Activated CD4-positive, alpha-beta memory T cell treated with anti-CD3 and anti-CD28 coated beads for 36 hours (primary cell): ENCODE results near the gene RAPGEF4. TPM values are rescaled to one million over a fixed set of nuclear protein-coding genes. Genes with fewer than 3 reads are reported as not detected.

Source experiments
- CTCF ChIA-PET: fragments of 350-600 bp; sonication (Branson Sonifier 250); formaldehyde crosslinking; loops from one replicate; lab custom pipeline; 2021; ENCODE audit warnings: antibody characterized with exemption, inconsistent platforms; lab: Charles Lee
- POLR2A ChIA-PET: fragments of 350-600 bp; sonication (Branson Sonifier 250); formaldehyde crosslinking; loops from one replicate; lab custom pipeline; 2021; ENCODE audit warnings: antibody characterized with exemption; lab: Charles Lee
- DNase-seq: peaks from one replicate; pipeline ENCODE4 v3.0.0-alpha.2; 2020
- H3K27ac Mint-ChIP-seq: one replicate; pipeline ENCODE4 v1.8.0; 2021; ENCODE audit warnings: mixed read lengths
- H3K27me3 Mint-ChIP-seq: one replicate; pipeline ENCODE4 v1.8.0; 2021; ENCODE audit warnings: mixed read lengths
- H3K36me3 Mint-ChIP-seq: one replicate; pipeline ENCODE4 v1.8.0; 2021; ENCODE audit warnings: mixed read lengths
- H3K4me1 Mint-ChIP-seq: one replicate; pipeline ENCODE4 v1.8.0; 2021; ENCODE audit warnings: low read depth, mixed read lengths
- H3K4me3 Mint-ChIP-seq: one replicate; pipeline ENCODE4 v1.8.0; 2021; ENCODE audit warnings: mild to moderate bottlenecking, mixed read lengths
- H3K9me3 Mint-ChIP-seq: one replicate; pipeline ENCODE4 v1.8.0; 2021; ENCODE audit warnings: mixed read lengths
- intact Hi-C: fragments of 100-400 bp; cut with micrococcal nuclease; formaldehyde crosslinking; loops from one replicate; pipeline ENCODE4 v1.15.1; 2023
- total RNA-seq, 2 experiments: library from RNA; stranded (reverse); gene quantifications; one replicate each; pipeline ENCODE4 v1.2.3, GENCODE V29; 2021

RAPGEF4 gene
- total RNA-seq, 2 experiments from 2014 or later = 0.21 TPM; not detected in 1

DNA sequence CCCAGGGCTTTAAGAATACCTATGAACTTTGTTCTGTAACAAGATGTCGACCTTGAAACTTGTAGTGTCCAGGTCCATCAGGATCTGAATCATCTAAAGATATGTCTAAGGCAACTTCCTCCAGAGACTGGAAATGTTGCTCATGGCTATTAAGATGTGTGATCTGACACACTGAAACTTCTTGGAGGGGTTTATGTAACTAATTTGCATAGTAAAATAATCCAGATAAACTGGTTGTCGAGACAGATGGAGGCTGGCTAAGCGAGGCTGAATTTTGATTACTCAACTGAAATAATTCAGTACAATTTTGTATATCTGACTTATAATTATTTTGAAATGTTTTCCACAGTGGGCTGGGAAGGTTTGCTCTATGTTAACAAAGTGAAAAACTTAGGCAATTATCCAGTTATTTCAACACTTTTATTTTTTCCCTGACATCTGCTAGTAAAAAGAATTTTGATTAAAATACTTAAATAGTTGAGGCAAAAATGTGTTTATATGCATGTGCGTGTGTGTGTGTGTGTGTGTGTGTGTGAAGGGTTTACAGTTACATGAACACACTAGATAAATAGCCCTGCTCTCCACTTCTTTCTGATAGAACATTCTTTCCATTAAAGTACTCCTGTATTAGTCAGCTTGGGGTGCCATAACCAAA is 328.6 kb downstream of the RAPGEF4 start:
- intact Hi-C loops = no loop called here
- CTCF ChIA-PET = interaction anchor here (1.7 kb wide), 2 partner anchors 37 to 146 kb away, joined by 6 to 7 read pairs; no protein-coding TSS in a partner anchor
- Mint-ChIP-seq H3K27me3 (peaks cover 21% of the 10 kb centered on the region), H3K4me1 (no peaks in the 10 kb centered on the region), H3K27ac (no peak overlapping the region), H3K9me3 (no peaks in the 10 kb centered on the region), H3K4me3 (no peak overlapping the region), H3K36me3 (no peaks in the 10 kb centered on the region)
- DNase-seq = no peak
- POLR2A ChIA-PET = no interaction called here

DNA sequence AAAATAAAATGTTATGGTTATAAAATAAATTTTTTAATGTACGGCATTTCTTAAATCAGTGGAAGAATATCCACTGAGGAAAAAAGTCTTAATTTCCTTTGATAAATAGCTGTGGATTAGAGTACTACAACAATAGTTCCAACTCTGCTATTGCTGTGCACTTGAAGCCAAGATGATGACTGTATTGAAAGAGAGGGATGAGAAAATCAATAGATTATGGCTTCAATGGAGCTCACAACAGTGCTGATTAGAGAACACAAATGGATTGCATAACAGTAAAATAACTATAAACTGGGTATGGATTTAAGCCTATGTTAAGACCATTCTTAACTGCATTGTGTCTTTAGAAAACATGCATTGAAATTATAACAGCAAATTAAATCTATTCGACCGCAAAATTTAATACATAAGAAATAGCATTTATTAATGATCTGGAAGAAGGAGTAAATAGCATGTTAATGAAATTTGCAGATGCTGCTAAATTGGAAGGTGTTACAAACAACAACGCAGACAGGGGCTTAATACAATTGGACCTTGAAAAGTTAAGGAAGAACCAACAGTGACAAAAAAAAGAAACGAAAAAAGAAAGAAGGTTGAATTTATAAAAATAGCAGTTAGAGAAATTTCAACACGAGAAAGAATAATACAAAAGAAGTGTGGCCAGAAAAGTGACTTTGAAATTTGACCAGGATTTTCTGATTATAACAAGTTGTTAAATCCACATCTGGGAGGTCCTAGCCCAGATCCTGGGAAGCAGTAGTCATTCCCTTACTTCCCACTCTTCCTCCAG is 331.4 kb downstream of the RAPGEF4 start:
- DNase-seq = no peak
- Mint-ChIP-seq H3K4me3 (no peak overlapping the region), H3K4me1 (no peaks in the 10 kb centered on the region), H3K36me3 (no peaks in the 10 kb centered on the region), H3K27ac (no peak overlapping the region), H3K9me3 (no peaks in the 10 kb centered on the region), H3K27me3 (peaks cover 23% of the 10 kb centered on the region)
- CTCF ChIA-PET = no interaction called here
- intact Hi-C loops = no loop called here
- POLR2A ChIA-PET = no interaction called here

DNA sequence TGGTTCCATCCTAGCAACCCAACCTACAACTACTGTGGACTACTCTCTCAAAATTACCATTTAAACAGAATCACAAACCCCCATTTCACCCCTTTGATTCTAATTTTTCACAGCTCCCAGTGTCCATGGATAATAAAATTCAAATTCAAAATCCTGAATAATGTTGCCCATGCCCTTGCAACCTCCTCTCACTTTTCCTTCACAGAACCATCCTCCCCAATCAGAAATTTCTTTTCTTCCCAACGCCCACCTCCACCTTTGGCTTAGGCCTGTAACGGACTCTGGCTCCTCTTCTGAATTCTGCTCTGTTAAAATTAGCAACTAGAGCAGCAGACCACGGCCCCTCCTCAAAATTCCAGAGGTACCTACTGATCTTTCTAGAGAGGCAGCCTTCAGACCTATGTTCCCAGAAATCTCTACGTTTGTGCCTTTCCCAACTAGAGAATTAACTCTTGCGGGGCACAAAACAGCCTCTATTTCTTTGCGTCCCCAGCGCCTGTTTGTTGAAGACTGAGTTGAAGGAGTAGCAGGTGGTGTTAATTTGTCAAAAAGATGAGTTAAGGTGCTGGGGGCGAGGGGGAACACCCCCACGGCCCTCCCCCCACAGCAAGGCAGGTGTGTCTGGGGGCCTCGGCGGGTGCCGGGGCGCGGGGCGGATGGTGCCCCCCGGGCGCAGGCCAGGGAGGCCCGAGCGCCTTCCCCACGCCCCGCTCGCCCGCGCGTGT is 339.6 kb downstream of the RAPGEF4 start:
- no peak for DNase-seq
- peaks cover 14% of the 10 kb centered on the region for H3K4me1 Mint-ChIP-seq
- H3K27me3 Mint-ChIP-seq = peaks cover 34% of the 10 kb centered on the region
- CTCF ChIA-PET = interaction anchor here (1.0 to 2.9 kb wide), 2 partner anchors 135 kb away, joined by 3 to 11 read pairs; no protein-coding TSS in a partner anchor
- POLR2A ChIA-PET = no interaction called here
- no peaks in the 10 kb centered on the region for H3K36me3 Mint-ChIP-seq
- H3K27ac Mint-ChIP-seq = no peak overlapping the region
- intact Hi-C loops = loop anchor here (2.0 kb wide), 1 partner anchor 26 kb away; no protein-coding TSS in a partner anchor
- H3K9me3 Mint-ChIP-seq = no peaks in the 10 kb centered on the region
- H3K4me3 Mint-ChIP-seq = peak overlapping the region; percentile 65

DNA sequence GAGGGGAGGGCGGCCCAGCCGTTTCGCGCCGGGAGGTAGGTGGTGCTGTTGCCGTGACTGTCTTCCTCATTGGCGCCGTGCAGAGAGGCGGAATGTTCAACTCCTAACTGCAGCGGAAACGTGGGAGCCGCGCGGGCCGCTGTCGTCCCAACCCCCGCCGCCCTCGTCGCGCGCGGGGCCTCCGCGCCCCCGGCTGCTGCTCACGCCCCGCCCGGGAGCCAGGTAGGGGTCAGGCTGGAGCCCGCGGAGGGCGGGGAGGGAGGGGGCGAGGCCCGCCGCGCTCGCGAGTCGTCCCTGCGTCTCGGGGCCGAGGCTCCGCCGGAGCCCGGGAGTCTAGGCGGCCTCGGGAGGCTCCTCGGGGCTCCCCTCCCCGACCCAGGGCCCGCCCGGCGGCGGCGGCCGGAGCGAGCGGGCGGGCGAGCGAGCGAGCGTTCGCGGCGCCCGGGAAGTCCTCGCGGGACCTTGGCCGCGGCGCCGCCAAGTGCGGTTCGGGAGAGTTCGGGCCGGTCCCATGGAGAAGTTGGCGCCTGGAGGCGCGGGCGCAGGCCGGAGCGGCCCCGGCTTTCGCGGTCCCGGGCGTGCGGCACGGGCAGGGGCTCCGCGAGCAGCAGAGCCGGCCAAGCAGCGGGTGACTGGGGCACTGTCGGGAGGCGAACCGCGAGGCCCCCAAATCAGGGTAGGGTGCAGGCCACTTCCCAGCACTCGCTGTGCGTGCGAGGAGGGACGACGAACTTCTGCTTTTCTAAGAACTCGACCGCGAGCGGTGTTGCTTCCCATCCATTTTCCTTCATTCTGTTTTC is 340.3 kb downstream of the RAPGEF4 start, which contains the start of gene MAP3K20:
MAP3K20 (plus strand) TSS at position 66 of the 800 bp plus-strand sequence. CDS start 15,186 bp downstream, outside the sequence.
- CTCF ChIA-PET = interaction anchor here (1.0 kb wide), 1 partner anchor 134 kb away, joined by 3 read pairs; no protein-coding TSS in a partner anchor
- H3K4me1 Mint-ChIP-seq = peaks cover 14% of the 10 kb centered on the region
- H3K27ac Mint-ChIP-seq = no peak within 1 kb of the TSS
- no peaks in the 10 kb centered on the region for H3K9me3 Mint-ChIP-seq
- no peaks in the 10 kb centered on the region for H3K36me3 Mint-ChIP-seq
- peak within 1 kb of the TSS; percentile 72 for H3K4me3 Mint-ChIP-seq
- H3K27me3 Mint-ChIP-seq = peaks cover 34% of the 10 kb centered on the region
- POLR2A ChIA-PET = no interaction called here
- peak; percentile 60 for DNase-seq
- intact Hi-C loops = loop anchor here (2.0 kb wide), 3 partner anchors 27 to 135 kb away; no protein-coding TSS in a partner anchor

DNA sequence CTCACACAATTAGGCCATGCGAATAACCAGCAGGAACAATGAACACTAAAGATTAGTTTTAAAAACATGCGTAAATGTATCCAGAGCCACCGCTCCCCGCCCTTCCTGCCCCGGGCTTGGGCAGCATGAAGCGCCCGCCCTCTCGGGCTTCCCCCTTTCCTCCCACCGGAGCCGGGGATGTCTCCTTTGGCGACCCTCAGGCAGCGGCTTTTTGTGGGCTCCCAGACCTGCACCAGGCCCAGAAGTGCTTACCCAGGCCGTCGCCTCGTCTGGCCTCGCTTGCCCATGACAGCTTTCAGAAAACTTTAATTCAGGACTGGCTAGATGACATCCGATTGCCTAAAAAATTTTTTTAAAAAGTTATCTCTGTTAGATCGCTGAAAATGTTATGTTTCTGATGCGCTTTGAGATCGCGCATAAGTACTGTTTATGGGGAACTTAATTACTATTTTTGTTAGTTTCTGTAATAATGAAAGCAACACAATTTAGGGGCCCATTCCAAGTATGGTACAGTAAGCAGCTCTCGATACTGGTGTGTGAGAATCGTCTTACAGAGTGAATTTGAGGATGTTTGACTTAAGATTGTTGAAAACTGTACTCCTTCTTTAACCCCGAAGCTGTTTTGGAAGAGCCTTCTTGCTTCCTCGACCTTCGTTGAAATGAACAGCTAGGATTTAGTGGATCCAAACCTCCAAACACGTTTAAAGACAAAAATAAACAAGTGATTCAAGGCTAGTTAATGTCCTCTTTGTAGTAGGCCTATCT is 341.1 kb downstream of the RAPGEF4 start:
- H3K27me3 Mint-ChIP-seq = peaks cover 34% of the 10 kb centered on the region
- peak; percentile 21 for DNase-seq
- H3K27ac Mint-ChIP-seq = no peak overlapping the region
- no peaks in the 10 kb centered on the region for H3K36me3 Mint-ChIP-seq
- intact Hi-C loops = loop anchor here (2.0 kb wide), 2 partner anchors 50 to 134 kb away; no protein-coding TSS in a partner anchor
- peaks cover 14% of the 10 kb centered on the region for H3K4me1 Mint-ChIP-seq
- peak overlapping the region; percentile 72 for H3K4me3 Mint-ChIP-seq
- POLR2A ChIA-PET = no interaction called here
- no peaks in the 10 kb centered on the region for H3K9me3 Mint-ChIP-seq
- CTCF ChIA-PET = no interaction called here

DNA sequence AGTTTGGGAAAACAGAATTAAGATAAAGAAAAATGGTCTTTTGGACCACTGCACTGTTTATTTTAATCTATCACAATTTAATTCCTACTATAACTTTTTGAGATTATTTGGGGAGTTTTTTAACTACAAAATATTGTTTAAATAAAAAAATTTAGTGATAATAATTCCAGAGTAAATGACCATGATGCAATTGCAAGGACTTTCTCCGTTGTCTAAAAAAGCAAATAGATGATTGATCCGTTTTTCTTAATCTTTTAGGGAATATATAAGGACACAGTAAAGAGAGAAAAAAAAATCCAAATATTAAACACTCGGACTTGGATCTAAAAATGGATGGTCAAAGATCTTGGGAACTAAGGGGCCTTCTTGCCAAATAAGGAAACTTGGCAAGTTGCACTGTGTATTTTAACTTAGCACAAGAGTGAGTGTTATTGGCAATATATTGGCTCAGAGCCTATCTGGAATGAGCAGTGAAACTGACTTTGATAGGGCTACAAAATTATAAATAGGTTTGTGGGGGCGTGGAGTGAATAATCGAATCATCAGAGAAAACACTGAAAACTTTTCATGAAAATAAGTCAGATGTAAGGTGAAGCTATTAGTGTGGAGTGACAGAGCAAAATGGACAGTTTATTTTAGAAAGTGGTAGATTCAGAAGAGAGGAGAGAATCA is 342.0 kb downstream of the RAPGEF4 start:
- Mint-ChIP-seq H3K4me3 (no peak overlapping the region), H3K27ac (no peak overlapping the region), H3K36me3 (no peaks in the 10 kb centered on the region), H3K27me3 (peaks cover 32% of the 10 kb centered on the region), H3K4me1 (peaks cover 14% of the 10 kb centered on the region), H3K9me3 (no peaks in the 10 kb centered on the region)
- ChIA-PET CTCF (no interaction called here), POLR2A (no interaction called here)
- DNase-seq = no peak
- intact Hi-C loops = loop anchor here (2.0 kb wide), 2 partner anchors 51 to 133 kb away; no protein-coding TSS in a partner anchor

DNA sequence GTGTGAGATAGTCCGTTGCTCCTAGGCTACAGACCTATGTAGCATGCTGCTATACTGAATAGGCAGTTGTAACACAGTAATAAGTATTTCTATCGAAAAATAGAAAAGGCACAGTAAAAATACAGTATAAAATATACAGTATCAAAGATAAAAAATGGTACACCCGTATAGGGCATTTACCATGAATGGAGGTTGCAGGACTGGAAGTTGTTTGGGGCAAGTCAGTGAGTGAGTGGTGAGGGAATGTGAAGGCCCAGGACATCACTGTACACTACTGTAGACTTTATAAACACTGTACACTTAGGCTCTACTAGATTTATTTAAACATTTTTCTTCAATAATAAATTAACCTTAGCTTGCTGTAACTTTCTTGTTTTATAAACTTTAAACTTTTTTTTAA is 343.5 kb downstream of the RAPGEF4 start:
- no peak for DNase-seq
- Mint-ChIP-seq H3K9me3 (no peaks in the 10 kb centered on the region), H3K27me3 (peaks cover 31% of the 10 kb centered on the region), H3K36me3 (no peaks in the 10 kb centered on the region), H3K27ac (no peak overlapping the region), H3K4me3 (no peak overlapping the region), H3K4me1 (peaks cover 14% of the 10 kb centered on the region)
- intact Hi-C loops = no loop called here
- POLR2A ChIA-PET = no interaction called here
- CTCF ChIA-PET = interaction anchor here (1.3 kb wide), 1 partner anchor 21 kb away, joined by 3 read pairs; no protein-coding TSS in a partner anchor

DNA sequence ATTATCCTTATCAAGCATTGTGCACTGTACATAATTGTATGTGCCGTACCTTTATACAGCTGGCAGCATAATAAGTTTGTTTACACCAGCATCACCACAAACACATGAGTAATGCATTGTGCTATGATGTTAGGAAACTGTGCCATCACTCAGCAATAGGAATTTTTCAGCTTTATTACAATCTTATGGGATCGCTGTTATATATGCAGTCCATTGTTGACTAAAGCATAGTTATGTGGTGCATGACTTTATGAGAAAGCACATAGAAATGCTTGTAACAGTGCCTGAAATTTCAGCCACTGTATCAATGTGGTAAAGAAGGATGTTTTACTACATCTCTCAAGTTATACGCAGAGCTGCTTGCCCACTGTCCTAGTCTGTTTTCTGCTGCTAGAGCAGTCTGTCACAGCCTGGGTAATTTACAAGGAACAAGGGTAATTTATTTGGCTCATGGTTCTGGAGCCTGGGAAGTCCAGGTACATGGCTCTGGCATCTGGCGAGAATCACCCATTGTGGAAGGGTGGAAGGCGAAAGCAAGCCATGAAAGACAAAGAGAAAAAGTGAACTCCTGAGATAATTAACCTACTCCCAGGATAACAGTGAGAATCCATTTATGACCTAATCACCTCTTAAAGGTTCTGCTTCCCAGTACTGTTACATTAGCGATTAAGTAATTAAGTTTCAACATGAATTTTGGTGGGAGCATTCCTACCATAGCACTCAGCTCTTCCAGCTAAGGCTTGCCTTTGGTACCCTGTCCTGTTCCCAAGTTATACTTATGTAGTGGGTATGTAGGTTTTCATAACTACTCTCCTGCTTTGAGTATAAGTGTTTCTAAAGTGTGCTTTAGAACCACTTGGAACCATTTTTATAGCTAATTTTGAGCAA is 344.6 kb downstream of the RAPGEF4 start:
- Mint-ChIP-seq H3K36me3 (no peaks in the 10 kb centered on the region), H3K27me3 (peaks cover 22% of the 10 kb centered on the region), H3K4me3 (no peak overlapping the region), H3K27ac (no peak overlapping the region), H3K4me1 (peaks cover 9% of the 10 kb centered on the region), H3K9me3 (no peaks in the 10 kb centered on the region)
- no peak for DNase-seq
- POLR2A ChIA-PET = no interaction called here
- intact Hi-C loops = no loop called here
- CTCF ChIA-PET = no interaction called here

DNA sequence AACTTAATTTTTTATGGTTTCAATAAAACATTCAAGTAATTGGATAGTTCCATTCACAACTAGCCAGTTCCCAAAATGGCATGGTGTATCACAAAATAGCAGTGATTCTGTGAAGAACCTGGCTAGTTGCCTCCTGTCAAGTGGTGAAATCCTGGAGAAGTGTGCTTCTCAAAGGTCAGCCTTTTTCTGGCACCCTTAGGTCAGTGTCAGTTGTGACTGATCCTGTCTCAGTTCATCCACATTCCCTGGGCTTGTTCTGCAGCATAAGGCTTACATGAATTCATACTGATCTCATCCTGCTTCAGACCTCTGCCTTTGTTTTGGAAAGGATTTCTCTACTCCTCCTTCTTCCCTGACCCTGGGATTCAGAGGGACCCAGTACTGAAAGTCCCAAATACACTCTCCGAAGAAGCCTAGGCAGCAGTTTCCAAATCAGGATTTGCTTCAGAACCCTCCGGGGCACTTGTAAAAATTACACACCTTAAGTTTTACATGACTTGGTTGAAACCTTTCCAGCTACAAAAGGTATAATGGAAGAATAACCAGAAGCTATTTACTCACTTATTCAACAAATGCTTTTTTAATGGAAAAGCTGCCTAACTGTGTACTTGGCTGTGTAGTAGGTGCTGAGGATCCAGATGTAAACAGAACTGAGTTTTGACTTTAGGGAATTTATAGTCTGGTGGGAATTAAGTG is 351.0 kb downstream of the RAPGEF4 start:
- H3K4me1 Mint-ChIP-seq = no peaks in the 10 kb centered on the region
- no peak overlapping the region for H3K27ac Mint-ChIP-seq
- H3K36me3 Mint-ChIP-seq = no peaks in the 10 kb centered on the region
- DNase-seq = no peak
- no peak overlapping the region for H3K4me3 Mint-ChIP-seq
- intact Hi-C loops = no loop called here
- CTCF ChIA-PET = no interaction called here
- peaks cover 12% of the 10 kb centered on the region for H3K27me3 Mint-ChIP-seq
- H3K9me3 Mint-ChIP-seq = no peaks in the 10 kb centered on the region
- POLR2A ChIA-PET = no interaction called here
